Activated CD4-positive, alpha-beta T cell treated with anti-CD3 and anti-CD28 coated beads, Interleukin-2, amount 50 U/mL, for 4 hours (primary cell): ENCODE results near the gene ODC1.
"Not testable (repeated sequence)": the region's sequence is repeated elsewhere in the genome, so short reads cannot be mapped to it uniquely, and the experiment has no call there.

Source experiments
- DNase-seq, 2 experiments: peaks; one replicate each; pipeline ENCODE4 v3.0.0-alpha.2; 2020

ODC1 gene

GRCh38 chr2:10447895-10448575, at the start of gene ODC1:
Gene ODC1 (minus strand): TSS chr2:10448327. CDS start chr2:10445032, 3,295 bp downstream.
- peak; percentile 98 to 99 for DNase-seq

GRCh38 chr2:10497797-10498251, 49.7 kb upstream of the ODC1 start:
- DNase-seq, result peak; percentile 58 to 61

DNA sequence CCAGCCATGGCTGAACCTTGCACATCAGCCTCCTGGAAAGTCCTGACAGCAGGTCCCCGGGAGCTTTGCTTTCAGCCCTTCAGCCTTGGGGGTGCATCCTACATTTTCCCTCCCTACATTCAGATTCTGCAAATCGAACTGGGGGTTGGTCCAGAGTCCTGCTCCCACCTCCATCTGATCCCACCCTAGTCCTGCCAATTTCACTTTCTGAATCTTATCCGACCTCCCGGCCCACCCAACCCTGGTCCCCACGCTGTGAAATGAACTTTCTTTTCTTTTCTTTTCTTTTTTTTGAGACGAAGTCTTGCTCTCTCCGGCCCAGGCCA, 47.8 kb upstream of the ODC1 start:
- no peak for DNase-seq

DNA sequence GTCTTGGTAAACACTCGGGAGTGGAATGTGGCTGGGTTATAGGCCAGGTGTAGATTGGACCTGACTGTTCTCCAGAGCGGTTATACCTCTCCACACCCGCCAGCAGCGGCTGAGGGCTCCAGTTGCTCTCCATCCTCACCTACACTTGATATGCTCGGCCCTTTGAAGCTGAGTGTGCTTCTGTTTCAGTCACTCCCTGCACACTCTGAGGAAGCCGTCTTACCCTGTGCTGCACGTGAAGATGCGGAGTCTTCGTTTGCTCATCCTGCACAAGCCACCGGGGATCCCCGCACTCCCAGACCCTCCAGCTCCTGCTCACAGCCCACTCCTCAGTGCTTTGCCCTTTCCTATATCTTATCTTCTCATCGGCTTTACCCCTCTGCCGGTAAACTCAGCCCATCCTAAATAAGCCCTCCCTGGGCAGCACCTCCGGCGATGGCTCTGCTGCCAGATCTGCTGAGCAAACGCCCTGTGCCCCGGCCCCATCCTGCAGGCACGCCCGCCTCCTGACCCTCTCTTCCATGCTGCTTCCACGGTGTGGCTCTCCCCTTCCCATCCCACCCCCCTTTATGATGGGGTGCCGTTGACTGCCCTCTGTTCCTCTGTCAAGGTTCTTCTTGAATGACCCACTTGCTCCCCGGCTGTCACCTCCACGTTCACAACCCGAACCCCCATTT, 47.3 kb upstream of the ODC1 start:
- no peak for DNase-seq

DNA sequence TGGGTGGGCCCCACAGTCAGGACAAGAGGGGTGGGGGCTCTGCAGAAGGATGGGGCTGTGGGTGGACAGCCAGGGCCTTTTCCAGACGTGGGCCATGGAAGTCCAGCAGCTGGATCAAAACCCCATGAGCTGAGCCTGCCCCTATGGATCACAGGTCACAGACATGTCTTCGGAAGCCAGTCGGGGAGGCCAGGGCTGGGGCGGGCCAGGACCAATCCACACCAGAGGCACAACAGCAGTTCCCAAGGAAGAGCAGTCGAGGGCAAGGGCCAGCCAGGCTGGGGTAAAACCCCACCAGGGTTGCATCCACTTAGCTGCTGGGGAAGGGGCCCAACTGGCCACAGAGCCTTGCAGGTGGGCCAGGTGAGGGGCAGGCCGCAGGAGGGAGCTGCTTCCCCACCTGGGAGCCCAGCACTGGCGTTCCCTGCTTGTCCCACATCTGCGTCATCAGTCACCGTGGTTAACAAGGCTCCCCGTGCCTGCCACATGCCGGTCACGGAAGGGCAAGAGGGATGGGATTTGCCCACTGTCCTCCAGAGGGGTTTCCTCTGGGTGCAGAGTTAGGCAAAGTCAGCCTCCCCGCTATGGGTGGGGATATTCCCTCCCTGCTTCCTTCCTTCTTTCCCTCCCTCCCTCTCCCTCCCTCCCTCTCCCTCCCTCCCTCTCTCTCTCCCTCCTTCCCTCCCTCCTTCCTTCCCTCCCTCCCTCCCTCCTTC, 46.4 kb upstream of the ODC1 start:
- DNase-seq, result no peak

DNA sequence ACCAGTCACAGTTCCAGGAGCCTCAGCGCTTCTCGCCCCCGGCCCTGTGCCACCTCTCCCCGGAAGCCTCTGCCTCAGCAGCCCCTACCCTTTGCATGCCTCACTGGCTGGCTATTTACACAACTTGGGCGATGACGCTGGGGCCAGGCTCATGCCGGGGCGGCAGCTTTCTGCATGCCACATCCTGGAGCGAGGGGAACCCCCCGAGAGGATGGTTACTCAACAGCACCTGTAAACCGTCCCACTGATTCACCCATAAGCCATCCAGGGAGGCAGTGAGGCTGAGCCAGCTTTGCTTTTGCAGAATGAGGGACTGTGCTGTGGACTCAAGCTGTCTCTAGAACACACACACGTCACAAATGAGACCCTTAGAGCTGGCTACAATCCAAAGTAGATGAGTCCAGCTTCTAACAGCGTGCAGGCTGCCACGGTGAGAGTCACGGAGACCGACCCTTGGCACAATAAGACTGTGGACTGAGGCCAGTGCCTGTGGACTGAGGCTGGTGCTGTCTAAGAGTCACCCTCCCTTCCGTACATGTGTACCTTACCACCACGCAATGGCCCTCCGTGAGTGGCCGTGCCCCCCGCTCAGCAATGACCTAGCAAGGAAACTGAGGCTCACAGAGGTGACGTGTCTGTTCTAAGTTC, 45.6 kb upstream of the ODC1 start:
- peak; percentile 73 to 81 for DNase-seq

- no peak for DNase-seq
Measured at GRCh38 chr2:10493075-10493633, 45.0 kb upstream of the ODC1 start.

DNA sequence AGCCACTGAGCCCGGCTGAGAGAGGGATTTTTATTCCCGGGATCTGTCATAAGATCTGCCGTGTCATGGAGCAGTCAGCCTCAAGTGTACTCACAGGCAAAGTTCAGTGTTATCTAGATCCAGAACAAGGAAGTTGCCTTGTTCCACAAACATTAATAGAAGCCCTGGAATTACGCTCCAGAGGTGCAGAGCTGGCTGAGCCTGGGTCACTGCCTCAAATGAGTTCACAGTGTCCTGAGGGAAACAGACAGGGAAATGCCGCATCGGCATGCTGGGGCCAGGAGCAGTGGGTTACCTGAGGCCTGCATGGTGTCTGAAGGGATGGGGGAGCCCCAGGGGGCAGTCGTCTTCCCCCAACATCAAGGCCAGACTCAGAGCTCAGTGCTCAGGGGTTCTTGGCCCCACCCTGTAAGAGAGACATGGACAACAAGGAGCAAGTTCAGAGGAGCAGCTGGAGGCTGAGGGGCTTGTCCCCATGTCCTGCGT, 42.7 kb upstream of the ODC1 start:
- no peak for DNase-seq

GRCh38 chr2:10489842-10490555, 41.9 kb upstream of the ODC1 start:
- no peak for DNase-seq

GRCh38 chr2:10488142-10488541, 40.0 kb upstream of the ODC1 start:
- not testable (repeated sequence) for DNase-seq

DNA sequence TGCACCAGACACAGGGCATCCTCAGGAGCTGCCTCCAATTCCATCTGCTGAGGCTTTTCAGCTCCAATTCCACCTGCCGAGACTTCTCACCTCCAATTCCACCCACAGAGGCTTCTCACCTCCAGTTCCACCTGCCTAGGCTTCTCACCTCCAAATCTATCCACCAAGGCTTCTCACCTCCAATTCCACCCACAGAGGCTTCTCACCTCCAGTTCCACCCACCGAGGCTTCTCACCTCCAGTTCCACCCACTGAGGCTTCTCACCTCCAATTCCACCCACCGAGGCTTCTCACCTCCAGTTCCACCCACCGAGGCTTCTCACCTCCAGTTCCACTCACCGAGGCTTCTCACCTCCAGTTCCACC, 39.6 kb upstream of the ODC1 start:
- DNase-seq, result not testable (repeated sequence)

- DNase-seq, result no peak
Measured at GRCh38 chr2:10487081-10487740, 39.1 kb upstream of the ODC1 start.

GRCh38 chr2:10486601-10487079, 38.5 kb upstream of the ODC1 start:
- no peak for DNase-seq

- DNase-seq, result no peak
Measured at GRCh38 chr2:10486091-10486490, 38.0 kb upstream of the ODC1 start.

DNA sequence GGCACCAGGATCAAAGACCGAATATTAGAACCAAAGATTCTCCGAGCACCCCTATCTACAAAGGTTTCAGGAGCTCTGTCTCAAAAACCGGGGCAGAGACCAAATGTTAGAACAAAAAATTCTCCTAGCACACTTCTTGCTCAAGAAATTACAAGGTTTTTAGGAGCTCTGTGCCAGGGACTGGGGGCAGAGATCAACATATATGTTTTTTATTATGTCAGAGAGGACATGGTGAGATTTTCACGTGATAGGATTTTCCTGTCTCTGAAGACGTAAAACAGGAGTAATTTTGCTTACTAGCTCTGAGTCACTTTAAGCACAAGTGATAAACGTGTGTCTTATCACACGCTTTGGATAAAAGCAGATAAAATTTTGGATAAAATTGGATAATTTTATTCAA, 34.8 kb upstream of the ODC1 start:
- no peak for DNase-seq

DNA sequence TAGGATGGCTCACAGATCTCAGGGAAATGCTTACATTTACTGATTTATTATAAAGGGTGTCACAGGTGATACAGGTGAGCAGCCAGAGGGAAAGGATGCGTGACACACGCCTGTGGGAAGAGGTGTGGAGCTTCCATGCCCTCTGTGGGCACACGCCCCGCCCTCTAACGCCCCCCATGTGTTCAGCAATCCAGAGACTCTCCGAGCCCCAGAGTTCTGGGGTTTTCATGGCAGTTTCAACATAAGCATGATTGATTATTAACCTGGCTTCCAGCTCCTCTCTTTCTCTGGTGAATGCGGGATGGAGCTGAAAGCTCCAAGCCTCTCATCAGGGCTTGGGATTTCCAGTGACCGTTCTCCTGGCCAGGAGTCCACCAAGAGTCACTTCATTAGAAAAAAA, 34.3 kb upstream of the ODC1 start:
- no peak for DNase-seq

DNA sequence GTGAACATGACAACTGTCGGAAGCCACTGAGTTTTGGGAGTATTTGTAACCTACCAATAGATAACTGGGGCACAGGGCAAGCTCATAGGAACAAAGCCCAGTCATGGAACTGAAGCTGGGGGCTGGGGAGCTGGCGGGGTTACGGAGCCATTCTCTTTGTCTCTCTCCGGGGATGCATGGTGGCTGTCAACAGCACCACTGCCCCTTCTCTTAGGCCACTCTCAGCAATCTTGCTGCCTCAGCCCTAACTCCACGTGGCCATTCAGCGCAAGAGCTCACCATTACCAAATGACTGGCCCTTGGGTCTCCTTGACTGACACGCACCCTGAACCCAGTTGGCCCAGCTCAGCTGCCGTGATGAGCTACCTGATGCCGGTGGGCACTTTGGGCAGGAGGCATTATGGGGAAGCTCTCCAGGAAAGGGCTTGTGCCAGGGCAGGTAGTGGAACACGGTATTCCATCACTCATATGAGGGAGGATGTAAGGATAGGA, 33.6 kb upstream of the ODC1 start:
- DNase-seq, result no peak

DNA sequence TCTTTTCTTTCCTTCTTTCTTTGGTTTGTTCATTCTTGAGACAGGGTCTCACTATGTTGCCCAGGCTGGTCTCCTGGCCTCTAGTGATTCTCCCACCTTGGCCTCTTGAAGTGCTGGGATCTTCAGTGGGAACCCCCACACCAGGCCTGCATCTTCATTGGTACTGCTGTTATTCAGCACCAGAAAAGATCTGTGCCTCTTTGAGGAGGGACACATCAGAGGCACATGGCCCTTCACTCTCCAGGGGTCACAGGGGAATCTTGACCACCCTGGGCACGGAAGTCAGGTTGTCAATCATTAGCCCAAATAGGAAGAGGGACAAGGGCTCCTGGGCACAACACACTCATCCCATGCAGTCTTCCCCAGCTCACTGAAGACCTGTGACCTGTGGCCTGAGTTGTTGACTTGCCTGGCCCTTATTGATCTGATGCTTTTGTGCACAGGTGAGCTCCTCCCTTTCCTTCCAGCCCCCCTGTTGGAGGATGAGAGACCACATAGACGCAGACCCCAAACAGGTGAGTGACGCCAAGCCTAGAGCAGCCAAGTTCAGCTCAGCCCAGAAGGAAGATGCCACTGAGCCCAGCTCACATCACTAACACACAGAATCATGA, 33.0 kb upstream of the ODC1 start:
- DNase-seq, result no peak

GRCh38 chr2:10480359-10480949, 32.3 kb upstream of the ODC1 start:
- DNase-seq, result no peak

DNA sequence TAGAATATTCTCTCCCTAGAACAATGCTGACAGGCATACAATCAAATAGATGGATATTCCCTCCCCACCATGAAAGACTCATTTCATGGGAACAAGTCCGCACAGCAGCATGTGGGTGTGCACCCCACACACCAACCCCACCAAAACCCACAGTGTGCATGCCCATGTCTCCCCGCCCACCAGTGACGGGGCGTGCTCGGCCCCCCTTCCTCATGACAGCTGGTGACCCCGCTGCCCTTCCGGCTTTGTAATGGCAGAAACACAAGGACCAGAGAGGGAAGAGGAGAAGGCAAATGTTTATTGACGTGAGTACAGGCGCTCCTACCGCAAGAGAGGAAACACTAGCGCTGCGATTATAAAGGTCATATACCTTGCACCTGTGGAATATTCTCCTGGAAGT, 30.8 kb upstream of the ODC1 start:
- DNase-seq, result no peak

GRCh38 chr2:10478298-10478625, 30.1 kb upstream of the ODC1 start:
- no peak for DNase-seq
